SK-N-MC (cell line): ENCODE results near the gene ADGRG3.

Source experiments
- EZH2 ChIP-seq: fragments of 200-600 bp; sonication (generic); IDR thresholded peaks from one replicate; pipeline ENCODE4 v1.6.1; 2017; ENCODE audit warnings: antibody characterized with exemption
- POLR2AphosphoS5 ChIP-seq: IDR thresholded peaks from 2 replicates; pipeline ENCODE4 v1.6.1; 2012; ENCODE audit warnings: mild to moderate bottlenecking, low read depth, low read length, borderline replicate concordance

GRCh38 chr16:57643147-57643874, 24.8 kb upstream of the ADGRG3 start:
- TF ChIP-seq EZH2 (no peak), POLR2AphosphoS5 (no peak)
